NB4 (cell line): Measurements from ENCODE around the gene PDE6H.

Experiments used
- CTCF ChIP-seq: IDR thresholded peaks from one replicate; pipeline ENCODE4 v1.5.1; 2012; ENCODE audit warnings: low read depth, low read length
- POLR2A ChIP-seq: IDR thresholded peaks from 2 replicates; pipeline ENCODE4 v1.6.1; 2011; ENCODE audit warnings: mild to moderate bottlenecking; ENCODE audit not compliant: insufficient read length; ENCODE audit errors: extremely low read depth

- TF ChIP-seq POLR2A (no peak), CTCF (no peak)
These were observed 6.6 kb downstream of the PDE6H start for GRCh38 chr12:14979468-14979867.
